ENCODE results near the gene LYPD6B.

The LYPD6B gene

DNA sequence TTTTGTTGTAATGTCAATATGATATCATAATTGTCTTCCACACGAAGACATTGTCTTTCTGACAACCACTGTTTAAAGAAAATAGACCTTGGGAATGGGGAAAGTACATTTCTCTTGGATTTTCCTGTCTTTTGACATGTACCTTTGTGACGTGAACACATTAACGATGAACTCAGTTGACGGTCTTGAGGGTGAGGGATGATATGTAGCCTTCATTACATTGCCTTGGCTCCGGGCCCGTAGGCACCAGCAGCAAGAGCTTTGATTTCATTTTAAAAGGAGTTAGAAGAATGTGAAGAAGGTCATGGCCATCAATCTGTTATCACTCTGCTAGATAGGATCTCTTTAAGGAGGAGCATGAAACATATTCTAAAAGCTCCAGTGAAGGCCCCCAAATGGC is 80.9 kb downstream of the LYPD6B start:
- no peak for DNase-seq (ENCODE audit: low spot score)

DNA sequence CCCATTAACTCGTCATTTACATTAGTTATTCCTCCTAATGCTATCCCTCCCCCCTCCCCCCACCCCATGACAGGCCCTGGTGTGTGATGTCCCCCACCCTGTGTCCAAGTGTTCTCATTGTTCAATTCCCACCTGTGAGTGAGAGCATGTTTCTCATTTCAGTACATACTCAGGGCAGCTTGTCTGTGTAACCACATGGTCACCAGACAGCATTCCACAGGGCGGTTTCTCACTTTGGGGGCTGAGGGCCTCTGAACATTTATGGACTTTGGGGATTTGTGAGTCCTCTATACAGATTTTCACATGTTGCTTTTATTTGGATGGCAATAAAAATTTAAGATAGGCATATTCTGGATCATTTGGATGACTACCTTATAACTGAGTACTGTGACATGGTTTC is 84.0 kb downstream of the LYPD6B start:
- DNase-seq (ENCODE audit: low spot score) = no peak

GRCh38 chr2:149125031-149125725 is 86.7 kb downstream of the LYPD6B start:
- DNase-seq (ENCODE audit: low spot score) = no peak

GRCh38 chr2:149129433-149129832 is 90.9 kb downstream of the LYPD6B start:
- DNase-seq (ENCODE audit: low spot score) = no peak

- DNase-seq (ENCODE audit: low spot score) = no peak
These were observed 93.8 kb downstream of the LYPD6B start for GRCh38 chr2:149132339-149132738.

DNA sequence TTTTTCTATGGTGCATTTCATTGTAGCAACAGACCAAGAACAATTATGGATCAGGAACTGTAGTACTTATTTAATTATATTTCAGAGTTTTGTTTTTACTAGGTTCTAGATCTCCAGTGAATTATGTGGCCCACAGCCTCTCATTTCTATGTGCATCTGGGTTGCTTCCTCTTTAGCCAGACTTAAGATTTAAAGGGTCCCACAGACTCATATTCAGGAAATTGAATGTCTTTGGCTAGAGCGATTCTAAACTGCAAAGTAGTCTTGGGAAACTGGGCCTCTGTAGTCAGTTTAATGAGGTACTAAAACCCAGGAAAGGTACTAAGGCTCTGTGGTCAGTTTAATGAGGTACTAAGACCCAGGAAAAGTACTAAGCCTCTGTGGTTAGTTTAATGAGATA is 94.4 kb downstream of the LYPD6B start:
- no peak for DNase-seq (ENCODE audit: low spot score)

DNA sequence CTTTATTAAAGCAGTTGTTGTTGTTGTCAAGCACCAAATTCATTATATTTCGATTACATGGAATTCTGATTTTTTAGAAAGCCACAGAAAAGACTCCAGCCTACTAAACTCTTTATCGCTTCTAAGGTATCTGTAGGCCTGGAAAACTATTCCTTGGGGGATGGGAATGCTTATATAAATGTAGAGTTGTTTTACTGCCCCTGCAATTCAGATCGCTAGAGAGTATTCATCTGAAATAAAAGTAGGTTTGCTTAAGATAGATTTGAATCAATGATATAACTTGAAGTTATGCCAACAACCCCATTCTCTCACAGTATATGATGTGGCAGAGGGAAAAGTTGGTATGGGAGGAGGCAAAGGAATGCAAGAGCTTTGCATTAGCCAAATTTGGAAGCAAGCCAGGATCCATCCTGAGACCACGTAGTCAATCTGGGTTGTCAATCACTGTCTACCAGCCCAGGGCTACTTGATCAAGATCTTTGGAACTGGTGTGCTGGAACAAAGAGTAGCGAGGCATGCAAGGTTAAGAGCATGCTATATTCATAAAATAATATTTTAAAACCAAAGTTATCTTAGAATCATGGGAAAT is 95.9 kb downstream of the LYPD6B start:
- no peak for DNase-seq (ENCODE audit: low spot score)

GRCh38 chr2:149136111-149136510 is 97.6 kb downstream of the LYPD6B start:
- no peak for DNase-seq (ENCODE audit: low spot score)

GRCh38 chr2:149141046-149141445 is 102.5 kb downstream of the LYPD6B start:
- no peak for DNase-seq (ENCODE audit: low spot score)

GRCh38 chr2:149143734-149144133 is 105.2 kb downstream of the LYPD6B start:
- no peak for DNase-seq (ENCODE audit: low spot score)

- no peak for DNase-seq (ENCODE audit: low spot score)
These were observed 107.1 kb downstream of the LYPD6B start for GRCh38 chr2:149145314-149146295.

- DNase-seq (ENCODE audit: low spot score) = no peak
These were observed 108.4 kb downstream of the LYPD6B start for GRCh38 chr2:149146876-149147275.

DNA sequence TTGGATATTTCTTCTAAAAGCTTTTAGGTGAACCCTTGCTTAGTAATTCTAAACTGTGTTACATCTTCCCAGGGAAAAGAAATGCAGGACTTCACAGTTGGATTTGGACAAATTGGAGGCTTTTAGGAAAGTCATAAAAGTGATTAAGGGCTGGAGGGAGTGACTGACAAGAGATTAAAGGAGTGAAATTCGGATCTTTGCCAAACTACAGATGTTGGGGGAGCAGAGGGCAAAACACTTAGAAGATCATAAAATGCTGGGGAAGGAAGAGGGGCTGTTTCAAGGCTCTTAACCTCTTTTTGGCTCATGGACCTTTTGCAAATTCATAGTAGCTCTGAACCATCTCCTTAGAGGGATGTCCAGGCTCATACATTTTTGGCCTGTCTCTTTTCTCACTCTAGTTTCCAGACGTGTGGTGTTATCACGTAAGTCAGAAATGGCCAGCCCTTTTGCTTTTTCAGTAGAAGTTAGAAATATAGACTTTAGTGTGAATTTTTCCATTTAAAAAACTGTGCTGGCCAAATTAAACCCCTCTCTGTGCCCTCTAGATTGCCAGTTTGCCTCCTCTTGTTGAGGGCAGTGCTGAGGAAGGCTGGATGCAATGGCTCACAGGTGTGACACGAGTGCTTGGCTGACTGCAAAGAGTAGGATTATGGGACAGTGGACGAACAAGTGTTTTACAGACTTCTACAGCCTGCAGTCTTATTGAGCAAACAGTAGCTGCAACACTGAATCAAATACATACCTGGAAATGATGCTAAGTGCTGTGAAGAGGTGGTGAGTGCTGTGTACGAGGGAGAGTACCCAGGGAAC is 109.9 kb downstream of the LYPD6B start:
- DNase-seq (ENCODE audit: low spot score) = no peak

- no peak for DNase-seq (ENCODE audit: low spot score)
These were observed 110.5 kb downstream of the LYPD6B start for GRCh38 chr2:149149007-149149297.

- DNase-seq (ENCODE audit: low spot score) = no peak
These were observed 114.0 kb downstream of the LYPD6B start for GRCh38 chr2:149152469-149152953.

GRCh38 chr2:149155196-149155969 is 116.9 kb downstream of the LYPD6B start:
- no peak for DNase-seq (ENCODE audit: low spot score)

GRCh38 chr2:149155988-149156387 is 117.5 kb downstream of the LYPD6B start:
- DNase-seq (ENCODE audit: low spot score) = no peak

GRCh38 chr2:149156971-149157740 is 118.7 kb downstream of the LYPD6B start:
- no peak for DNase-seq (ENCODE audit: low spot score)

GRCh38 chr2:149158957-149159356 is 120.5 kb downstream of the LYPD6B start:
- no peak for DNase-seq (ENCODE audit: low spot score)

- no peak for DNase-seq (ENCODE audit: low spot score)
These were observed 121.7 kb downstream of the LYPD6B start for GRCh38 chr2:149160195-149160594.
